SK-MEL-5 (cell line): ENCODE measurements around the gene TC2N. TPM values are rescaled to one million over a fixed set of nuclear protein-coding genes. Genes with fewer than 3 reads are reported as not detected.
"Not testable (repeated sequence)": the region's sequence is repeated elsewhere in the genome, so short reads cannot be mapped to it uniquely, and the experiment has no call there.

ENCODE experiments used
- DNase-seq: peaks from one replicate; pipeline ENCODE4 v3.0.0-alpha.2; 2016; ENCODE audit warnings: low read depth, low spot score
- in situ Hi-C: cut with HindIII; loops from 2 replicates; pipeline ENCODE4 v1.10.0; 2016; ENCODE audit warnings: low sequenced_read_pairs, high pct_unique_total_duplicates, low pct_unique_long_range_greater_than_20kb
- total RNA-seq: library from RNA; depleted of rRNA; stranded (reverse); fragments of >200 nt; shearing (Covaris generic); gene quantifications from 2 replicates; pipeline ENCODE4 v1.2.3, GENCODE V29; 2014; rRNA removed

The TC2N gene
- total RNA-seq, 1 experiment from 2014 or later: 5.9 TPM

DNA sequence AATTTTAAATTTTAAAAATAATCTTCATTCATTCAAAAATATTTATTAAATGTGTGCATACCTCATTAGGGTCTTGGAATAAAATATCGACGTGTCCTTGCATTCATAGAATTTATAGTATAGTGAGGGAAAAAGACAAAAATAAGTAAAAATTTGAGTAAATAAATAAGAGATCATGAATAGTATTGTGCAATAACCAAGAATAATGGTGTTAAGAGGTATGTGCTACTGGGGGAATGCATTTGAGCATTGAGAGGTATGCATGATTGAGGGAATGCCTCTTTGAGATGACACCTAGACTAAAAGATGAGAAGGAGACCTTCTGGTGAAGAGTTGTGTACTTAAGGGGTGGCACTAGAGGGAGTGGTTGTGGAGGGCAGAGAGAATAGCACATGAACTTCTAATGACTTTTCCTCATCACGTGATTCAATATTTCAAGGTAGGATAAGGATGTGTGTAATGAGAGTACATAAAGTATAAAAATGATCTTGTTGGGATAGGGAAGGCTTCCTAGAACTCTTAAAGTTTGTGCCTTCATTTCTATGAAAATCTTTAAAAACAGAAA is 116.6 kb downstream of the TC2N start:
- DNase-seq: no peak
- in situ Hi-C loops: no loop called here

GRCh38 chr14:91749868-91750267 is 117.5 kb downstream of the TC2N start:
- no peak for DNase-seq
- in situ Hi-C loops: no loop called here

DNA sequence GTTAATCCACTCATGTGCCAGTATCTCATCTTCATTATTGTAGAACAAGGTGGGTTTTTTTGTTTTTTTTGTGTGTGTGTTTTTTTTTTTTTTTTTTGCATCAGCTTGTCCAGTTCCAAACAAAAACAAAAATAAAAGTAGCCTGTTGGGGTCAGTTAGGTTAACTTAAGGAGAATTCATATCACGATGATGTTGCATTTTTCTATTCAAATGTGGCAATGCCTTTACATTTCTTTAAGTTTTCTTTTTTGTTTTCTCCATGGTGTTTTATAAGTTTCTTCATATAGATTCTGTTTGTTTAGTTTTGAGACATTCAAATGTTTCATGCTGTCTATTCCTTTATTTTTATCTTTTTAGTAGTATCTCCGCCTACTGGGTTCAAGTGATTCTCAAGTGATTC is 119.3 kb downstream of the TC2N start:
- no peak for DNase-seq
- in situ Hi-C loops: no loop called here

- in situ Hi-C loops: no loop called here
- DNase-seq: no peak
Measured at GRCh38 chr14:91745344-91745743, 122.0 kb downstream of the TC2N start.

DNA sequence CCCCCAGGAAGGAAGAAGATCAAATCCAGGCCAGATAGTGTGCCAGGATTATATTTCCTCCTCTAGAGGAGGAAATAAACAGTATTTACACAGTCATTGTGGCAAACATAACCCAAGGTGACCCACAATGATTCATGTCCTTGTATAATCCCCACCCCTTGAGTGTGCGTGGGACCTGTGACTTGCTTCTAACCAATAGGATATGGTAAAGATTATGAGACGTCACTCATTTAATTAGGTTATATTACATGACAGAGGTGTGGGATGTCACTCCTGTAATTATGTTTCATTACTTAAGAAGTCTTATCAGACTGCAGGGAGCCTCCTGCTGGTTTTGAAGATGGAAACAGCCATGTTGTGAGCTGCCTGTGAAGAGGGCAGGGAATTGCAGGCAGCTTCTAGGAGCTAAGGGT is 123.3 kb downstream of the TC2N start:
- in situ Hi-C loops: no loop called here
- no peak for DNase-seq

DNA sequence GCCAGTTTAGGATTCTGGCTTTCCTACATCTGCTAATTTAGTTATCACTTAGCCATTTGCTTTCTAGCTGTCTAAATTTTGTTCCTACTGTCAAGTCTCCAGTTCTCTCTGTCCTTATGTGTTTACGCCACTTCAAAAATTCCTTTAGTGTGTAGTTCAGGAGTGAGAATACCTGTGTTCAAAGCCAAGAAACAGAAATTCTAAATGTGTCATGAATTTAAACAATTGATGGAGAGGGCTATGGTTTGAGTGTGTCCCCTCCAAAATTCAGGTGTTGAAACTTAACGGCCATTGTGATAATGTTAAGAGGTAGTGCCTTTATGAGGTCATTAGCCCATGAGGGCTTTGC is 124.1 kb downstream of the TC2N start:
- in situ Hi-C loops: no loop called here

DNA sequence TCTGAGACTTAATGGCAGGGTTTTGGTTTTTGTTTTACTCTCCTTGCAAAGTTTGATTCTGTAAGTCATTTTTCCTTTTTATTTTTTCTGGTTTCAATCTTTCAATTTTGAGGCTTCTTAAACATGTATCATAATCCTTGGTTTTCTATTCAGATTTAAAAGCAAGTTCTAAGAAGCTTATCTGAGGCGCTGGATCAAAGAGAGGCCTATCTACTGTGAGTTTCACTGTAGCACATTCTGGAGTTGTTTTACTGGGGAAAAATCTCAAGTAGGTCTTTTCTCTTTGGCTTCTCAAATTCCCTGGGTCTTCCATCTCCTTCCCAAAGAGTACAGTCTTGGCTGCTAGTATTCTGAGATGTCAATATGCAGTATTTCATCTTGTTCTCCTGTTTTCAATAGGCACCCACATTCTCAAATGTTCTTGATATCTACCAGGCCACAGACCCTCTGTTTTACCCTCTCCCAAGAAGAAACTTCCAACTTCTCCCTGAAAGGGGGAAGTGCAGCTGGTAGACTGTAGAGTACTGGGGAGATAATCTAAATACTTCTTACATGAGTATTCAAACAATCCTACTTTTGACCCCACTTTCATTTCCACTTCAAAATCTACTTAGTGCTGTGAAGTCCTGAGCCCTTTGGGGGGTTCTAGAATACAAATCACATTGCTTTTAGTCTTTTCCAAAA is 124.6 kb downstream of the TC2N start:
- DNase-seq: no peak
- in situ Hi-C loops: no loop called here

More for the DNA sequence above, 124.1 kb downstream of the TC2N start:
- no peak for DNase-seq

DNA sequence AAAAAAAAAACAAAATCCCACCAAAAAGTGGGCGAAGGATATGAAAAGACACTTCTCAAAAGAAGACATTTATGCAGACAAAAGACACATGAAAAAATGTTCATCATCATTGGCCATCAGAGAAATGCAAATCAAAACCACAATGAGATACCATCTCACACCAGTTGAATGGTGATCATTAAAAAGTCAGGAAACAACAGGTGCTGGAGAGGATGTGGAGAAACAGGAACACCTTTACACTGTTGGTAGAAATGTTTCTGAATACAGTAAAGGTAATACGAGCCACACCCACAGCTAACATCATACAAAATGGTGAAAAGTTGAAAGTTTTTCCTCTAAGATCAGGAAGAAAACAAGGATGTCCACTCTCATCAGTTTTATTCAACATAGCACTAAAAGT is 127.5 kb downstream of the TC2N start:
- in situ Hi-C loops, DNase-seq: not testable (repeated sequence)

DNA sequence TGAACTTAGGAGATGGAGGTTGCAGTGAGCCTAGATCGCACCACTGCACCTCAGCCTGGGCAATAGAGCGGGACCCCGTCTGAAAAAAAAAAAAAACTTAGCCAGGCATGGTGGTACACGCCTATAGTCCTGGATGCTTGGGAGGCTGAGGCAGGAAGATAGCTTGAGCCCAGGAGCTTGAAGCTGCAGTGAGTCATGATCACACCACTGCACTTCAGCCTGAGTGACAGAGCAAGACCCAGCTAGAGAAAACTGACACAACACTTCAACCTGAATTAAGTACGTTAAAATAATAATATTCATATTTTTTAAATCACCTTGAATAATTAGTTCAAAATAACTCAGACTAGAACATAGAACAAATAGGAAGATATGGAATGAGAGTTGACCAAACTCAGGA is 129.7 kb downstream of the TC2N start:
- in situ Hi-C loops: no loop called here
- DNase-seq: no peak

- peak; percentile 83 for DNase-seq
- in situ Hi-C loops: no loop called here
Measured at GRCh38 chr14:91732859-91733477, 134.4 kb downstream of the TC2N start.

GRCh38 chr14:91732439-91732838 is 134.9 kb downstream of the TC2N start:
- in situ Hi-C loops: no loop called here
- DNase-seq: no peak

DNA sequence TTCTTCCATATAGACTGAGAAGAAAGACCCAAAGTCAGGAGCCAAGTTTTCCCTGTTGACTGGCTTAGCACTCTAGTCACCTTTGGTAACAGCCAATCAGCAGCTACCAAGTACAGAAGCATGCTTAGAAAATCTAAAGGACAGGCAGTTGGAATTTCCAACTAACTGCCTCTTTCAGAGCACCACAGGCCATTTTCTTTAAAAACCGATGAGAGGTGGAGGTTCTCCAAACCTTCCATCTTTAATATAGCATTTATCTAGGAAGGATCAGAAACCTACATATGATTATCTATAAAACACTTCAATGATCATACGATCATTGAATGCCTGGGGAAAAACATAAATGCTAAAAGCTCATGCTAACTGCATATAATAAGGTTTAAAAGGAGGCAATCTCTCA is 135.3 kb downstream of the TC2N start, which contains the start of gene CATSPERB:
TSS of gene CATSPERB (minus strand) at position 101 of the 400 bp plus-strand sequence. CDS start 2,607 bp downstream, outside the sequence.
- DNase-seq: no peak
- in situ Hi-C loops: no loop called here

DNA sequence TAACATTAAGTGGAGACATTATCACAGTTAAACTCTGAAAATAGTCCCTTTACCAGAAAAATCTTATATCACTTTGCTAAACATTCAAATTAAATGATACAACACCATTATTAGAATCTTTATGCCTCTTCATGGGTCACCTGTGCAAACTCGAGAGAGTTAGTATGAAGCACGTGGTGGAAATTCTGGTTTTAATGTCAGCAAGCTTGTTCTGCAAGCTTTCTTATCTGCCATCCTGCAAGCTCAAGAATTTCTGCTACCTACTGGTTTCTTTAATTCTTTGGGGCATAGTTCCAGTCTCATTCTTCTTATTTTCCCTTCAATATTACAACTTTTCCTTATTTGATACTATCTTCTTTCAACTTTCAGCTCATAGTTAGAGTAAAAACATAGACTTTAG is 136.3 kb downstream of the TC2N start:
- in situ Hi-C loops: no loop called here
- DNase-seq: no peak

DNA sequence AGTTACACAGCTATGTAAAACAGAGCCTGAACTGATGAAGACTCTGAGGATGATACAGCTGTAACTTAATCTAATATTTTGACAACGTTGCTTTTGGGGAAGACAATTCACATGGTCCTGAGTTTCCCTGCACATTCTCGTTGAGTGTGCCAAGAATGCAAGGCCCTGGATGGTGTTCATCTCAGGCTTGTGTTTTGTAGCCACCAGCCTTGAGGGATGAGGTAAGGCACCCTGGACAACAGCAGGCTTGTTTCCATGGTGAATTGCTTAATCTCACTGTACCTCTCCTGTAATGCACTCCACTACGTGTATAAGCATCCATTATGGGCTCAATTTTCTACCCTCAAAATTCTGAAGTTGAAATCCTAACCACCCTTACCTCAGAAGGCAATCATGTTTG is 137.6 kb downstream of the TC2N start:
- in situ Hi-C loops: no loop called here
- no peak for DNase-seq

Other genes starting within 250 kb of the TC2N start
- not detected in 2 replicates for gene CATSPERB, start 135.4 kb downstream of the TC2N start, total RNA-seq
- 111 and 119 TPM in 2 replicates for gene FBLN5, start 80.2 kb upstream of the TC2N start, total RNA-seq
- 18.8 and 24.1 TPM in 2 replicates for gene TRIP11, start 172.5 kb upstream of the TC2N start, total RNA-seq
- gene ATXN3, start 239.0 kb upstream of the TC2N start, total RNA-seq: 42.5 and 52.1 TPM in 2 replicates